HepG2 (cell line): Measurements from ENCODE around the gene PKLR. TPM values are rescaled to one million over a fixed set of nuclear protein-coding genes. Genes with fewer than 3 reads are reported as not detected.

Experiments used
- ELF3 ChIP-seq: IDR thresholded peaks from 2 replicates; pipeline ENCODE4 v1.6.1; 2016; ENCODE audit warnings: missing genetic modification reagents, missing compliant biosample characterization
- HNRNPH1 ChIP-seq: fragments of 200-400 bp; formaldehyde crosslinking; optimal IDR thresholded peaks from 2 replicates; pipeline ENCODE3; 2017; ENCODE audit warnings: mild to moderate bottlenecking, low read depth, low read length
- HOXD1 ChIP-seq: sonication (generic); formaldehyde crosslinking; IDR thresholded peaks from 2 replicates; pipeline ENCODE4 v1.5.0; 2020; ENCODE audit warnings: missing genetic modification reagents
- KIAA2018 ChIP-seq: sonication (generic); formaldehyde crosslinking; IDR thresholded peaks from 2 replicates; pipeline ENCODE4 v1.5.0; 2020; ENCODE audit warnings: mild to moderate bottlenecking, missing genetic modification reagents, borderline replicate concordance
- NONO ChIP-seq, 2 experiments: fragments of 450-650 bp in 1 of 2; sonication (generic) in 1 of 2; formaldehyde crosslinking in 1 of 2; IDR thresholded peaks in 1 of 2; conservative IDR thresholded peaks in 1 of 2; 2 replicates each; pipeline versions ENCODE4 v1.6.1 to v1.8.0; 2017 to 2022; ENCODE audit warnings: mild to moderate bottlenecking in 1 of 2, missing genetic modification reagents in 1 of 2, moderate library complexity in 1 of 2
- RAD51 ChIP-seq: fragments of 450-650 bp; IDR thresholded peaks from 2 replicates; pipeline ENCODE4 v1.6.1; 2016; ENCODE audit warnings: borderline replicate concordance
- ZBTB10 ChIP-seq: sonication (generic); formaldehyde crosslinking; IDR thresholded peaks from 2 replicates; pipeline ENCODE4 v1.4.0; 2020; ENCODE audit warnings: missing genetic modification reagents, borderline replicate concordance
- ZBTB7A ChIP-seq: sonication (generic); formaldehyde crosslinking; IDR thresholded peaks from 2 replicates; pipeline ENCODE4 v1.8.0; 2022; ENCODE audit warnings: mild to moderate bottlenecking, missing genetic modification reagents
- ZHX1 ChIP-seq: sonication (generic); formaldehyde crosslinking; IDR thresholded peaks from 2 replicates; pipeline ENCODE4 v1.8.1; 2022; ENCODE audit warnings: low read depth, mild to moderate bottlenecking, missing genetic modification reagents
- ZMAT3 ChIP-seq: sonication (generic); formaldehyde crosslinking; conservative IDR thresholded peaks from 2 replicates; pipeline ENCODE4 v1.7.0; 2021; ENCODE audit warnings: missing genetic modification reagents
- ZNF235 ChIP-seq: sonication (generic); formaldehyde crosslinking; IDR thresholded peaks from 2 replicates; pipeline ENCODE4 v1.8.1; 2023; ENCODE audit warnings: mild to moderate bottlenecking, missing genetic modification reagents, borderline replicate concordance
- ZNF292 ChIP-seq: sonication (generic); formaldehyde crosslinking; IDR thresholded peaks from 2 replicates; pipeline ENCODE4 v1.8.1; 2022; ENCODE audit warnings: mild to moderate bottlenecking, low read depth, missing genetic modification reagents, borderline replicate concordance
- ZNF44 ChIP-seq: sonication (generic); formaldehyde crosslinking; IDR thresholded peaks from 2 replicates; pipeline ENCODE4 v1.5.1; 2020; ENCODE audit warnings: mild to moderate bottlenecking, missing genetic modification reagents
- ZNF549 ChIP-seq: sonication (generic); formaldehyde crosslinking; IDR thresholded peaks from 2 replicates; pipeline ENCODE4 v1.5.0; 2020; ENCODE audit warnings: missing genetic modification reagents
- ZNF883 ChIP-seq: sonication (generic); formaldehyde crosslinking; IDR thresholded peaks from 2 replicates; pipeline ENCODE4 v1.5.1; 2020; ENCODE audit warnings: mild to moderate bottlenecking, missing genetic modification reagents; ENCODE audit errors: not compliant biosample characterization
- polyA plus RNA-seq, 8 experiments: library from polyadenylated mRNA; depleted of rRNA in 3 of 8; stranded (reverse) in 7 of 8; unstranded in 1 of 8; fragments of >200 nt; fragmentation: Illumina TruSeq in 4 of 8; extraction: Trizol in 4 of 8; gene quantifications; 2 replicates each; pipeline versions ENCODE4 v1.2.1 to v1.2.3, GENCODE V29; 2011 to 2016; ENCODE audit warnings: low read depth in 4 of 8, missing spikeins in 1 of 8, mixed read lengths in 1 of 8; ENCODE audit not compliant: insufficient read depth in 1 of 8
- total RNA-seq, 5 experiments: library from RNA; depleted of rRNA; stranded (reverse); fragments of >200 nt; fragmentation: Illumina TruSeq; extraction: Trizol; gene quantifications; 2 replicates each; pipeline ENCODE4 v1.2.3, GENCODE V29; 2016; ENCODE audit warnings: low read depth in 1 of 5

PKLR gene
- total and polyA plus RNA-seq, 2 of the 13 experiments (the other 11 are each of a cell fraction or from before 2014, with no cell fraction given) = 10.3 to 29.3 TPM

GRCh38 chr1:155277902-155278688, 23.1 kb downstream of the PKLR start (continued):
- TF ChIP-seq ZNF549 (CRISPR knock-in tag) (no peak), ZNF44 (no peak), RAD51 (no peak), ZNF292 (no peak), ZBTB10 (no peak), ZNF235 (no peak), HOXD1 (no peak), ELF3 (CRISPR knock-in tag) (no peak), ZMAT3 (CRISPR knock-in tag) (0 out of 2 replicates have a peak, but pooled peaks have one; percentile 31), NONO (IDR thresholded peaks at IDR 0.05) (no peak), NONO (CRISPR knock-in tag; conservative IDR thresholded peaks at IDR 0.05) (no peak; the same call in 1 of the 2 replicates), ZBTB7A (no peak), KIAA2018 (CRISPR knock-in tag) (no peak), ZNF883 (peak; percentile 9), ZHX1 (no peak), HNRNPH1 (no peak)
